ENCODE data around the gene HIBCH. TPM values are rescaled to one million over a fixed set of nuclear protein-coding genes. Genes with fewer than 3 reads are reported as not detected.
"Not testable (repeated sequence)": the region's sequence is repeated elsewhere in the genome, so short reads cannot be mapped to it uniquely, and the experiment has no call there.

The HIBCH gene
- total RNA-seq, 4 donors from 2014 or later = 15.6 to 19.9 (median 17.8) TPM

- no peaks in the 10 kb centered on the region for H3K9me3 ChIP-seq
- no peak overlapping the region for H3K4me3 ChIP-seq
- no peak for DNase-seq (ENCODE audit: low spot score in 2 of 2)
- peak overlapping the region in 2 of 4 donors; percentile 43 to 74 for H3K27ac ChIP-seq
- H3K27me3 ChIP-seq = no peaks in the 10 kb centered on the region
- H3K4me1 ChIP-seq = peaks cover 0 to 36% (median 5%) of the 10 kb centered on the region in 4 donors
- peaks cover 0 to 19% (median 2%) of the 10 kb centered on the region in 3 donors for H3K36me3 ChIP-seq
- no peak for TF ChIP-seq POLR2A (IDR thresholded peaks at IDR 0.05)
- 44 to 55% methylated on average over 2 of the region's 2 CpGs for WGBS, 2 donors
Observed at GRCh38 chr2:190361572-190361971, 41.9 kb upstream of the HIBCH start.

- H3K4me1 ChIP-seq = peaks cover 0 to 42% (median 7%) of the 10 kb centered on the region in 4 donors
- H3K27ac ChIP-seq = peak overlapping the region in 1 of 4 donors; percentile 74
- H3K27me3 ChIP-seq = no peaks in the 10 kb centered on the region
- TF ChIP-seq CTCF (IDR thresholded peaks at IDR 0.05) (no peak), EP300 (IDR thresholded peaks at IDR 0.05) (no peak), POLR2A (IDR thresholded peaks at IDR 0.05) (no peak)
- WGBS, 2 donors = 54 to 62% methylated on average over 3 of the region's 3 CpGs
- no peak overlapping the region for H3K4me3 ChIP-seq
- no peak for DNase-seq (ENCODE audit: low spot score in 2 of 2)
- no peaks in the 10 kb centered on the region for H3K9me3 ChIP-seq
- H3K36me3 ChIP-seq = peaks cover 0 to 14% (median 2%) of the 10 kb centered on the region in 3 donors
Observed at GRCh38 chr2:190360965-190361364, 41.3 kb upstream of the HIBCH start.

- Histone ChIP-seq H3K27ac (peak overlapping the region in 3 of 4 donors; percentile 67 to 81 (median 74)), H3K9me3 (no peaks in the 10 kb centered on the region), H3K27me3 (no peaks in the 10 kb centered on the region), H3K4me3 (peak overlapping the region in 1 of 4 donors; percentile 44), H3K36me3 (peaks cover 0 to 10% (median 2%) of the 10 kb centered on the region in 3 donors), H3K4me1 (peaks cover 0 to 44% (median 7%) of the 10 kb centered on the region in 4 donors)
- no peak for TF ChIP-seq EP300 (IDR thresholded peaks at IDR 0.05)
- no peak for TF ChIP-seq POLR2A (IDR thresholded peaks at IDR 0.05)
- TF ChIP-seq CTCF (IDR thresholded peaks at IDR 0.05) = no peak
- no peak for DNase-seq (ENCODE audit: low spot score in 2 of 2)
Observed at GRCh38 chr2:190360561-190360960, 40.9 kb upstream of the HIBCH start.

- DNase-seq (ENCODE audit: low spot score in 2 of 2); H3K4me3 ChIP-seq; H3K9me3 ChIP-seq; H3K36me3 ChIP-seq; H3K27me3 ChIP-seq: not testable (repeated sequence)
- 81 to 88% methylated on average over 8 of the region's 8 CpGs for WGBS, 2 donors
- peak overlapping the region; percentile 39 to 81 (median 70) for H3K27ac ChIP-seq
- H3K4me1 ChIP-seq = peaks cover 0 to 53% (median 7%) of the 10 kb centered on the region in 4 donors
Observed at GRCh38 chr2:190358655-190359448, 39.2 kb upstream of the HIBCH start.

- Histone ChIP-seq H3K4me3 (no peak overlapping the region), H3K4me1 (peaks cover 0 to 65% (median 7%) of the 10 kb centered on the region in 4 donors), H3K27me3 (no peaks in the 10 kb centered on the region), H3K27ac (no peak overlapping the region), H3K36me3 (no peaks in the 10 kb centered on the region), H3K9me3 (no peaks in the 10 kb centered on the region)
- no peak for TF ChIP-seq POLR2A (IDR thresholded peaks at IDR 0.05)
- TF ChIP-seq EP300 (IDR thresholded peaks at IDR 0.05) = no peak
- TF ChIP-seq CTCF (IDR thresholded peaks at IDR 0.05) = no peak
- 57% methylated on average over 2 of the region's 2 CpGs for WGBS, 2 donors
- no peak for DNase-seq (ENCODE audit: low spot score in 2 of 2)
Observed at GRCh38 chr2:190357600-190357999, 38.0 kb upstream of the HIBCH start.

GRCh38 chr2:190355968-190356644 is 36.5 kb upstream of the HIBCH start:
- peak overlapping the region in 2 of 4 donors; percentile 26 to 32 for H3K27ac ChIP-seq
- no peak for DNase-seq (ENCODE audit: low spot score in 2 of 2)
- no peak overlapping the region for H3K4me3 ChIP-seq
- WGBS, 2 donors = 56 to 65% methylated on average over 6 of the region's 6 CpGs
- TF ChIP-seq EP300 (IDR thresholded peaks at IDR 0.05) (no peak), POLR2A (IDR thresholded peaks at IDR 0.05) (no peak), CTCF (IDR thresholded peaks at IDR 0.05) (no peak)
- H3K9me3 ChIP-seq = no peaks in the 10 kb centered on the region
- no peaks in the 10 kb centered on the region for H3K36me3 ChIP-seq
- no peaks in the 10 kb centered on the region for H3K27me3 ChIP-seq
- peaks cover 0 to 73% (median 7%) of the 10 kb centered on the region in 4 donors for H3K4me1 ChIP-seq

Measured in tibial nerve (tissue), 4 donors.